OCI-LY3 (cell line): Measurements from ENCODE around the gene CTNNBL1.

Experiments
- EZH2phosphoT487 ChIP-seq: fragments of 200-600 bp; shearing (Covaris generic); IDR thresholded peaks from 2 replicates; pipeline ENCODE4 v1.6.1; 2018; ENCODE audit warnings: antibody characterized with exemption, mixed run types, low read depth
- TF ChIP-seq, protein P1 (sequence below): fragments of 200-600, 300-600 bp; sonication (generic); IDR thresholded peaks from 2 replicates; pipeline ENCODE4 v1.5.1; 2014; ENCODE audit warnings: antibody characterized with exemption, low read length, low read depth

DNA sequence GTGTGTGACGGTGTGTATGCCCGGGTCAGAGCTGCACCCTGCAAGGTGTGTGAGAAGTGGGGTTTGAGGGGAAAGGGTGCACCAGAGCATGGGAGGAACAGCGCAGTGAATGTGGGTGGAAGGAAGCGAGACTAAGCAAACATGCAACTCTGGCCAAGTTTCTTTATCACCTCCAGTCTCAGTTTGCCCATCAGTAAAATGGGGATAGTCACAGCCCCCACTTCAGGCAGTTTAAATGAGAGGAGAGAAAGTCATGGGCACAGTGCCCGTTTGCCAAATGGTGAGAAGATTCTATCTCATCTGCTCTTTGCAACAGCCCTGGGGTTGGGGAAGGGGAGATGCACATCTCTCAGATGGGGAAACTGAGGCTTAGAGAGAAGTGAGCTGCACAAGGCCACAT is 196.3 kb downstream of the CTNNBL1 start:
- TF ChIP-seq, protein P1, sequence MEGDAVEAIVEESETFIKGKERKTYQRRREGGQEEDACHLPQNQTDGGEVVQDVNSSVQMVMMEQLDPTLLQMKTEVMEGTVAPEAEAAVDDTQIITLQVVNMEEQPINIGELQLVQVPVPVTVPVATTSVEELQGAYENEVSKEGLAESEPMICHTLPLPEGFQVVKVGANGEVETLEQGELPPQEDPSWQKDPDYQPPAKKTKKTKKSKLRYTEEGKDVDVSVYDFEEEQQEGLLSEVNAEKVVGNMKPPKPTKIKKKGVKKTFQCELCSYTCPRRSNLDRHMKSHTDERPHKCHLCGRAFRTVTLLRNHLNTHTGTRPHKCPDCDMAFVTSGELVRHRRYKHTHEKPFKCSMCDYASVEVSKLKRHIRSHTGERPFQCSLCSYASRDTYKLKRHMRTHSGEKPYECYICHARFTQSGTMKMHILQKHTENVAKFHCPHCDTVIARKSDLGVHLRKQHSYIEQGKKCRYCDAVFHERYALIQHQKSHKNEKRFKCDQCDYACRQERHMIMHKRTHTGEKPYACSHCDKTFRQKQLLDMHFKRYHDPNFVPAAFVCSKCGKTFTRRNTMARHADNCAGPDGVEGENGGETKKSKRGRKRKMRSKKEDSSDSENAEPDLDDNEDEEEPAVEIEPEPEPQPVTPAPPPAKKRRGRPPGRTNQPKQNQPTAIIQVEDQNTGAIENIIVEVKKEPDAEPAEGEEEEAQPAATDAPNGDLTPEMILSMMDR: no peak
- no peak for TF ChIP-seq EZH2phosphoT487
